Measurements from ENCODE around the gene OR2S2.

The OR2S2 gene

DNA sequence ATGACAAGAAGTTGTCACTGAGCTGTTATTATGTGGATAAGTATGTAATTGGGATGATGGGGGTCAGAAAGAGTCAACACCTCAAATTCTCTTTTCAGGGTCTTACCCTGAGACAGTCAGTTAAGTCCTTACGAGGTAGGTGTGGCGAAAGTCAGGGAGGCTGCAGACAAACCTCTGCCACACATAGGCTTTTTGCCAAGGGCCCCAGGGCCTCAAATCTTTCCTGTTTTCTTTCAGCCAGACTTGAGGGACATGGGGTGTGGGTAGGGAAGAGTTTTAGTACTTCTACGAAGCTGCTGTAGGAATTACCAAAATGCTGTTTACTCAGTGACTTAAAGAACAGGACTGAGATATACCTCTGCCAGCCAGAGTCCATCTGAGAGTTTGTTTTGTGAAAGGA is 13.8 kb downstream of the OR2S2 start:
- TF ChIP-seq, protein P1, sequence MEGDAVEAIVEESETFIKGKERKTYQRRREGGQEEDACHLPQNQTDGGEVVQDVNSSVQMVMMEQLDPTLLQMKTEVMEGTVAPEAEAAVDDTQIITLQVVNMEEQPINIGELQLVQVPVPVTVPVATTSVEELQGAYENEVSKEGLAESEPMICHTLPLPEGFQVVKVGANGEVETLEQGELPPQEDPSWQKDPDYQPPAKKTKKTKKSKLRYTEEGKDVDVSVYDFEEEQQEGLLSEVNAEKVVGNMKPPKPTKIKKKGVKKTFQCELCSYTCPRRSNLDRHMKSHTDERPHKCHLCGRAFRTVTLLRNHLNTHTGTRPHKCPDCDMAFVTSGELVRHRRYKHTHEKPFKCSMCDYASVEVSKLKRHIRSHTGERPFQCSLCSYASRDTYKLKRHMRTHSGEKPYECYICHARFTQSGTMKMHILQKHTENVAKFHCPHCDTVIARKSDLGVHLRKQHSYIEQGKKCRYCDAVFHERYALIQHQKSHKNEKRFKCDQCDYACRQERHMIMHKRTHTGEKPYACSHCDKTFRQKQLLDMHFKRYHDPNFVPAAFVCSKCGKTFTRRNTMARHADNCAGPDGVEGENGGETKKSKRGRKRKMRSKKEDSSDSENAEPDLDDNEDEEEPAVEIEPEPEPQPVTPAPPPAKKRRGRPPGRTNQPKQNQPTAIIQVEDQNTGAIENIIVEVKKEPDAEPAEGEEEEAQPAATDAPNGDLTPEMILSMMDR (IDR thresholded peaks at IDR 0.05; ENCODE audit: low read depth, low read length, missing control alignments), result no peak
- H3K4me3 ChIP-seq (ENCODE audit: low read depth, low read length), result no peak overlapping the region
- no peak for DNase-seq (ENCODE audit: low read depth)
- in situ Hi-C loops (cut with HindIII; ENCODE audit: low sequenced_read_pairs), result no loop called here

DNA sequence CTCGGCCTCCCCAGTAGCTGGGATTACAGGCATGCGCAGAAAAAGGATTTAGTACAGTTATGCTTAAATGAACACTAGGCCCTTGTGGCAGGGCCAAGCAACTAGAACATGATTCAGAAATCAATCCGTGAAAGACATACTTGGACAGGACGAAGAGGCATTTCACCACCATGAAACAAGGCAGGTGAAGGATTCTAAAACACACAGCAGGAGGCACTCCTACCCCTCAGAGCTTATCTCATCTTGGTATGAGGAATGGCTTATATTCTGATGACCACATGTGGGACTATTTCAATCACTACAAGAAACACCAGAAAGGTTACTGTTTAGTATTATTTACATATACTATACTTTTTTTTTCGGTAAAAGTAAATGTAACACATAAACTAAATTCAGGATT is 15.7 kb downstream of the OR2S2 start:
- H3K4me3 ChIP-seq (ENCODE audit: low read depth, low read length), result no peak overlapping the region
- in situ Hi-C loops (cut with HindIII; ENCODE audit: low sequenced_read_pairs), result no loop called here
- no peak for DNase-seq (ENCODE audit: low read depth)
- TF ChIP-seq, protein P1 (IDR thresholded peaks at IDR 0.05; ENCODE audit: low read depth, low read length, missing control alignments), result no peak

DNA sequence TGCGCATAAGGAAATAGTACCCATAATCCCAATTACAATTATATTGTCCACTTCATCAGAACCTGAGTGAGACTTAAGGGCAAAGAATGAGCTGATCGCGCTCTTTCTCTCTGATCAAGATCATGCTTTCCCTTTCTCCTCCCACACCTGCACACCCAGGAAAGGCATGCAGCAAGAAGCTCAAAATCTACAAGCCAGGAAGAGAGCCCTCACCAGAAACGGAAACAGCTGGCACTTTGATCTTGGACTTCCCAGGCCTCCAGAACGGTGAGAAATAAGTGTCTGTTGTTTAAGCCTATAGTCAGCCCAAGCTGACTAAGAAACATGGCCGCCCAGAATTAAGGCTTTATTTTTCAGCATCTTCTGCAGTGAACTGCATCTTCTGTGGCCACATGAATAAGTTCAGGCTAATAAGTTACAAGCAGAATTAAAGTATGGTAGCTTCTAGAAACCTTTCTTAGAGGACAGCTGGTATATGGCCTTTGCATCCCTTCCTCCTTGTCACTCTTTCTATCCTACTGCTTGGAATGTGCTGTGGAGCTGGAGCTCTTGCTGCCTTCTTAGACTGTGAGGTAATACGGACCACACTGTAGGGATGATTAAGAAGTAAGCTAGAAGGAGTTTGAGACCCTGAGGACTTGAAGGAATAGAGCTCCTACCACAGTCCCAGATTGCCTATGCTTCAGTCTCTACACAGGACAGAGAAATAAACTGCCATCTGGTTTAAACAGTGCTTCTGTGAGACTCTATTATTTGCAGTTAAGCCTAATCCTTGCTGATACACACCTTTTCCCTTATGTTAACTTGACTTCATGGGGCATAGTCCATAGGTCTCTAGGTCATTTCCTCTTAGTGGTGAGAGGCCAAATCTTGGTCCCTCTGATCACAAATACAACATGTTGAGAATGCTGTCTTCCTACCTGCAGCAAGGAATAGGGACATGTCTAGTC is 17.2 kb downstream of the OR2S2 start:
- no peak for DNase-seq (ENCODE audit: low read depth)
- no peak overlapping the region for H3K4me3 ChIP-seq (ENCODE audit: low read depth, low read length)
- in situ Hi-C loops (cut with HindIII; ENCODE audit: low sequenced_read_pairs), result no loop called here
- TF ChIP-seq, protein P1 (IDR thresholded peaks at IDR 0.05; ENCODE audit: low read depth, low read length, missing control alignments), result no peak

DNA sequence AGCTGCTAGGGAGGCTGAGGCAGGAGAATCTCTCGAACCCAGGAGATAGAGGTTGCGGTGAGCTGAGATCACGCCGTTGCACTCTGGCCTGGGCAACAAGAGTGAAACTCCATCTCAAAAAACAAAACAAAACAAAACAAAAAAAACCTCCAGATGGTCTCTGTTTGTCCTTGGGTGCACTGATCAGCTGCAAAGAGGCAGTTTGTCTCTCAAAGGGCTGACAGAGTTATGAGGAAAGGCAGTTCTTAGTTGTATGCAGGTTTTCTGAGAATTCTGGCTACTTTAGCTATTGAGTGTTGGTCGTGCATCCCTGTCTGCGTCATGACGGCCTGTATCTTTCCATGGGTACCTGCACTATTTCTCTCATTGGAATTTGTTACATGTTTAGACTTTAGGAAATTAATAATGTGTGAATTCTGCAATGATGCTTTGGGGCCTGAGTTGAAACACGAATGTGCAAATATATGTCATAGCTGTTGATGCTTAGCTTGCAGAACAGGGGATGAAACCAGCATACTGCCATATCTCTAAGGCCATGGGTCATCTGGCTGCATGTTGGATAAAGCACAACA is 18.2 kb downstream of the OR2S2 start:
- in situ Hi-C loops (cut with HindIII; ENCODE audit: low sequenced_read_pairs), result no loop called here
- DNase-seq (ENCODE audit: low read depth), result no peak
- H3K4me3 ChIP-seq (ENCODE audit: low read depth, low read length), result no peak overlapping the region
- TF ChIP-seq, protein P1 (IDR thresholded peaks at IDR 0.05; ENCODE audit: low read depth, low read length, missing control alignments), result no peak

DNA sequence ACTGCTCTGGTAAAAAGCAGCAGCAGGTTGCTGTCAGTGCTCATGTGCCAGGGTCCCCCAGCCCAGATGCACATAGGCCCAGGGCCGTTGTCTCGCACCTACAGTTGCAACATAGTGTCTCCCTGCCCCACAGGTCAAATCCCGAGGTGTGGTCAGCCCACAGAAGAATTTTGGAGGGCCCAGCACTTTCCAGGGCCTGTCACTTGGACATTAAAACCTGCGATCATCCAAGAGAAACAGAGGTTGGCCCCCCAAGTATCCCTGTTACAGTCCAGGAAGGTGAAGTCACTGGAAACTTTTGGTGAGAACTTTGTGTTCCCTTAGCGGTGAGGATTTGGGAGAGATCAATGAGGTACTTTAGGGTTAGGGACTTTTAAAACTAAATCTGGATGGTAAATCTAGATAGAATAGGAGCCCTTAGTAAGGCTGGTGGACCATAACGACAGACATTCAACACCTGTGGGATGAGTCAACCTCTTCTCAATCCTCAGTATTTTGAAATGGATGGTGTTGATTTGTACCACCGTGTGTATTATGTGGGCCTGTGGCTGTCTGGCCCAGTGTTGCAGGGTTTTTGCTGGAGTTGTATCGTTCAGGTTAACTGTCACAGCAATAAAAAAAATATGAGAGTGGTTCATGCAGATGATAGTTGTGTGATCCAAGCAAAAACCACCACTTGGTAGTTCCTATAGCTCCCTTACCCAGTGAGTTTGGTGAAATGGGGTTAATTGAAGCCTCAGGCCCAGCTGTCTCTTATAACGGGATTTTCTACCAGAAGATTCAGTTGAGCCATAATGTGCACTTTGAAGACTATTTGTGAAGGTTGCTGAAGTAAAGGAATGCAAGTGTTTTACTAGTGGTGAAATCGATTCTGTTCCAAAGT is 19.2 kb downstream of the OR2S2 start:
- no peak overlapping the region for H3K4me3 ChIP-seq (ENCODE audit: low read depth, low read length)
- TF ChIP-seq, protein P1 (IDR thresholded peaks at IDR 0.05; ENCODE audit: low read depth, low read length, missing control alignments), result no peak
- no peak for DNase-seq (ENCODE audit: low read depth)
- in situ Hi-C loops (cut with HindIII; ENCODE audit: low sequenced_read_pairs), result no loop called here

DNA sequence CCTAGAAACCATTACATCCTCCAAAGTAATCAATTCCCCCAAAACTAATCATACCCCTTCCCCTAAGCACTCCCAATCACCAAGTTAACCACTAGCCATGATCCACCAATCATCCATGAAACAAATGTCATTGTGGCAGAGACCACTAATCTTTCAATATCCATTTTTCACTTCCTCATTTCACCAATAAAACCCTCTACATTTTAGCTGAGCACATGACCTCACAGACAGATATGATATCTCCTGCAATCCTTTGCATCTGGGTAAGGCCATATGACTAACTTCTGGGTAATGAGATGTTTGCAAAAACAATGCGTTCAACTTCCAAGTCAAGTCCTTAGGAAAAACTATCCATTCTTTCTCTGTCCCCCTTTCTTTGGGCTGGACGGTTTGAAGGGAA is 20.7 kb downstream of the OR2S2 start:
- no peak for DNase-seq (ENCODE audit: low read depth)
- TF ChIP-seq, protein P1 (IDR thresholded peaks at IDR 0.05; ENCODE audit: low read depth, low read length, missing control alignments), result no peak
- H3K4me3 ChIP-seq (ENCODE audit: low read depth, low read length), result no peak overlapping the region
- in situ Hi-C loops (cut with HindIII; ENCODE audit: low sequenced_read_pairs), result no loop called here

All from astrocyte of the cerebellum (primary cell).